Measurements from ENCODE around the gene PROM1. TPM values are rescaled to one million over a fixed set of nuclear protein-coding genes. Genes with fewer than 3 reads are reported as not detected.

PROM1 gene
- total and polyA plus RNA-seq, 2 of the 4 experiments (the other 2 are of a cell fraction), result not detected

DNA sequence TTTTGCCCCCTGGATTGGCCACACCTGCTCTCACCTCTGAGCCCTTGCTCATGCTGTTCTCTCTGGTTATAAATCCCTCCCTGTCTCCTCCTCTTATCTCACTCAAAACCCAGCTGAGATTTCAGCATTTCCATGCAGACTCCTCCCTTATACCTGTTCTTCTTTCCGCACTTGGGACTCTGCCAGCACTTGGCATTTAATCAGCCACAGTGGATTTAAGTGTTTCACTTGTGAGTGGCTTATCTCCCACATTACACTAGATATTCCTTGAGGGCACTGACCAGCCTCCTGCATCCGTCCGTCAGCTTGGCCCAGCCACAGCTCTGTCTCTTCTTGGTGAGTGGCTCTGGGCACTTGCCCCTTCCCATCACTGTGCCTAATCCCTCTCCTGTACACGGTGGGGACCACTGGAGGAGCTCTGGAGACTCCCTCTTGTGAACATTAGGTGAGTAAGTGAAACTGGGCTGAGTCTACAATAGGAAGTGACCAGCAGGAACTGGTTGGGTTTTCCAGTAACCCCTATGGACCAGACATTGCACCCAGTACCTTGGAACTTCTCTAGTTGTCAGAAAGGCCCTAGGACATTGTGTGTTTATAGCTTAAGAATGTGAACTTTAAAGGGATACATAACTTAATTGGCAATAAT is 165.2 kb downstream of the PROM1 start:
- Histone ChIP-seq H3K56ac (ENCODE audit: extremely low read depth, insufficient read depth, low read length) (no peak overlapping the region), H3K79me1 (ENCODE audit: low read depth in 1 of 2, low read length in 2 of 2) (no peaks in the 10 kb centered on the region), H3K27me3 (ENCODE audit: control insufficient read depth, insufficient read depth, low read length) (no peaks in the 10 kb centered on the region), H3K36me3 (ENCODE audit: control insufficient read depth, insufficient read depth, low read length) (no peaks in the 10 kb centered on the region), H4K8ac (ENCODE audit: low read depth in 2 of 2, low read length in 2 of 2) (no peak overlapping the region), H3K18ac (ENCODE audit: low read depth, low read length) (no peak overlapping the region), H3K14ac (replicated peaks; ENCODE audit: low read depth, low read length) (0 out of 2 replicates have a peak overlapping the region, but pooled peaks have one; percentile 34), H3K9me1 (ENCODE audit: insufficient read depth, low read length) (peaks cover 13% of the 10 kb centered on the region), H2BK5ac (ENCODE audit: low read depth, low read length, poor library complexity, severe bottlenecking) (no peak overlapping the region), H3K9me3 (ENCODE audit: control insufficient read depth, insufficient read depth, low read length) (no peaks in the 10 kb centered on the region; the same call in 1 of the 2 replicates), H3K9ac (ENCODE audit: low read depth, low read length) (no peak overlapping the region), H2AK5ac (ENCODE audit: low read depth, low read length) (peak overlapping the region; percentile 67), H2AFZ (replicated peaks; ENCODE audit: low read length, poor library complexity) (peak overlapping the region; percentile 27), H2BK15ac (ENCODE audit: low read depth, low read length) (no peak overlapping the region; the same call in 2 of the 3 replicates), H3K23ac (ENCODE audit: low read depth, low read length) (no peak overlapping the region), H2BK120ac (ENCODE audit: low read depth, low read length) (no peak overlapping the region), H3K4ac (ENCODE audit: low read depth, low read length) (no peak overlapping the region), H3K4me1 (ENCODE audit: control insufficient read depth, insufficient read depth, low read length) (peaks cover 9% of the 10 kb centered on the region), H4K5ac (ENCODE audit: low read depth, low read length) (no peak overlapping the region), H3K4me2 (ENCODE audit: low read depth, low read length) (no peak overlapping the region), H3K27ac (ENCODE audit: insufficient read depth, low read length) (no peak overlapping the region), H4K91ac (ENCODE audit: insufficient read depth, low read depth, low read length) (peak overlapping the region; percentile 33; the same call in 1 of the 2 replicates), H2BK20ac (ENCODE audit: low read depth, low read length) (peak overlapping the region; percentile 29; the same call in 1 of the 2 replicates), H4K20me1 (ENCODE audit: insufficient read depth, low read length) (no peaks in the 10 kb centered on the region), H3K4me3 (ENCODE audit: insufficient read depth, low read depth, low read length) (no peak overlapping the region), H2AK9ac (replicated peaks; ENCODE audit: low read depth, low read length, poor library complexity) (no peak overlapping the region)
- TF ChIP-seq CHD1 (IDR thresholded peaks at IDR 0.05; ENCODE audit: low read depth, low read length), result no peak
- TF ChIP-seq, protein P1, sequence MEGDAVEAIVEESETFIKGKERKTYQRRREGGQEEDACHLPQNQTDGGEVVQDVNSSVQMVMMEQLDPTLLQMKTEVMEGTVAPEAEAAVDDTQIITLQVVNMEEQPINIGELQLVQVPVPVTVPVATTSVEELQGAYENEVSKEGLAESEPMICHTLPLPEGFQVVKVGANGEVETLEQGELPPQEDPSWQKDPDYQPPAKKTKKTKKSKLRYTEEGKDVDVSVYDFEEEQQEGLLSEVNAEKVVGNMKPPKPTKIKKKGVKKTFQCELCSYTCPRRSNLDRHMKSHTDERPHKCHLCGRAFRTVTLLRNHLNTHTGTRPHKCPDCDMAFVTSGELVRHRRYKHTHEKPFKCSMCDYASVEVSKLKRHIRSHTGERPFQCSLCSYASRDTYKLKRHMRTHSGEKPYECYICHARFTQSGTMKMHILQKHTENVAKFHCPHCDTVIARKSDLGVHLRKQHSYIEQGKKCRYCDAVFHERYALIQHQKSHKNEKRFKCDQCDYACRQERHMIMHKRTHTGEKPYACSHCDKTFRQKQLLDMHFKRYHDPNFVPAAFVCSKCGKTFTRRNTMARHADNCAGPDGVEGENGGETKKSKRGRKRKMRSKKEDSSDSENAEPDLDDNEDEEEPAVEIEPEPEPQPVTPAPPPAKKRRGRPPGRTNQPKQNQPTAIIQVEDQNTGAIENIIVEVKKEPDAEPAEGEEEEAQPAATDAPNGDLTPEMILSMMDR (conservative IDR thresholded peaks at IDR 0.05; ENCODE audit: low read depth, low read length), result no peak
- no peak for TF ChIP-seq FOS (IDR thresholded peaks at IDR 0.05; ENCODE audit: low read depth, low read length)
- no peak for TF ChIP-seq MXI1 (IDR thresholded peaks at IDR 0.05; ENCODE audit: borderline replicate concordance, low read depth, low read length)
- TF ChIP-seq, protein P2, sequence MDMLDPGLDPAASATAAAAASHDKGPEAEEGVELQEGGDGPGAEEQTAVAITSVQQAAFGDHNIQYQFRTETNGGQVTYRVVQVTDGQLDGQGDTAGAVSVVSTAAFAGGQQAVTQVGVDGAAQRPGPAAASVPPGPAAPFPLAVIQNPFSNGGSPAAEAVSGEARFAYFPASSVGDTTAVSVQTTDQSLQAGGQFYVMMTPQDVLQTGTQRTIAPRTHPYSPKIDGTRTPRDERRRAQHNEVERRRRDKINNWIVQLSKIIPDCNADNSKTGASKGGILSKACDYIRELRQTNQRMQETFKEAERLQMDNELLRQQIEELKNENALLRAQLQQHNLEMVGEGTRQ (IDR thresholded peaks at IDR 0.05; ENCODE audit: low read depth, low read length), result no peak
- TF ChIP-seq MAZ (IDR thresholded peaks at IDR 0.05; ENCODE audit: borderline replicate concordance, low read depth, low read length), result no peak
- TF ChIP-seq CEBPB (IDR thresholded peaks at IDR 0.05; ENCODE audit: low read depth, low read length), result no peak
- ChIA-PET CTCF (no interaction called here), POLR2A (ENCODE audit: unreplicated experiment) (no interaction called here)
- no TSS peak for BruUV-seq (replicated peaks)
- no peak for DNase-seq
- ATAC-seq (ENCODE audit: low read depth), result no peak
- dilution Hi-C loops (cut with HindIII; ENCODE audit: low sequenced_read_pairs, unreplicated experiment), result no loop called here
- in situ Hi-C loops (cut with MboI; ENCODE audit: low sequenced_read_pairs), result no loop called here
- no CpG with 5 or more reads among the region's 4 CpGs for WGBS, 2 experiments (ENCODE audit: extremely low coverage in 2 of 2, insufficient read length in 1 of 2)
- intact Hi-C loops (cut with micrococcal nuclease), result no loop called here
